Measurements from ENCODE around the gene SYT2.

The SYT2 gene

DNA sequence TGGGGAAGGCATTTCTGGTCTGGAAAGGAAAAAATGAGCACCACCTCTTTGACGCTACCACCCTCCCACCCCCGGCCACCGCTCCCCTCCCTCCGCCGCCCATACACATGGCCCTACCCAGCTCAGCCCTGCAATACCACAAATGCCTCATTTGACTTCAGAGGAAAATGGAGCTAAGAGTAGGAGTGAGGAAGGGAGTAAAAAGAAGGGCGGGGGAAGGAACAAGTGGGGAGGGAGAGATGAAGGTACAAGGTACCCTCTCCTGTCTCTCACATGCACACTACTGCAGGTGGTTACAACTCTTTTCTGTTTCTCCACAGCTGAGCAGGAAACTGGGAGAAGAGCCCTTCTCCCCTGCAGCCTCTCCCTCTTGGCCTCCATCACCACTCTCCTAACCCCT is 7.1 kb downstream of the SYT2 start:
- no peak for DNase-seq

DNA sequence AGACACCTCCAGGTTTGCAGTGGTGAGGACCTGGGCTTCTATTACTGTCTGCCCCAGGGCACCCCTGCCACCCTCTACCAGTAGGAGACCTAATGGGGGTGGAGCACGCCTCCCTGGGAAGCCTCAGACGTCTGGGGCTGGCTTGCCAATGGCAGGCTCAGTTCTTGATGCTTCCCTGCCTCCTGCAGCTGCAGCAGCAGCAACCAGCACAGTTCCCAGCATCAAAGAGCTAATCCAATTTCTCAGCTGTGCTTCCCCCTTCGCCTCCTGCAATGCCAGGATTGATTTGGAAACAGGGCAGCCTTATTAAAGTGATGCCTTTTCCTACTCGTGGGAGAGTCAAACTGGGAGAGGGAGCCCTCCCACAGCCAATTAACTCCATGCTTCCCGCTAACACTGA is 8.2 kb downstream of the SYT2 start:
- DNase-seq: no peak

DNA sequence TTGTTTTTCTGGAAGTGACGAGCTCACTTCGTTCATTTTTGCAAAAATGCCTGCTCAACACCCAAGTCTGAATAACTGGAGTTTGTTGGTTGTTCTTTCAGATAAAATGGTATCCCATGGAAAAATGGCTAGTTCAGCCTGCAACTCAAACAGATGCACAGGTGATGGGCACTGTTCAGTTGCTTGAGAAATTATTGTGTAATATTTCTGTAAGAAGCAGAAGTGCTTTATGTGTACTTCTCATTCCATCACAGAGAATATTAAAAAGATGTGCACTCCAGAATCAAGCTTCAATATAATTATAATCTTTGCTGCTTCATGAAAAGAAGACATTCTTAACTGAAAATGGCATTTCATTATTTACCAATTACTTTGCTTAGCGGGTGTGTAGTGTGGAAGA is 9.1 kb downstream of the SYT2 start:
- no peak for DNase-seq

DNA sequence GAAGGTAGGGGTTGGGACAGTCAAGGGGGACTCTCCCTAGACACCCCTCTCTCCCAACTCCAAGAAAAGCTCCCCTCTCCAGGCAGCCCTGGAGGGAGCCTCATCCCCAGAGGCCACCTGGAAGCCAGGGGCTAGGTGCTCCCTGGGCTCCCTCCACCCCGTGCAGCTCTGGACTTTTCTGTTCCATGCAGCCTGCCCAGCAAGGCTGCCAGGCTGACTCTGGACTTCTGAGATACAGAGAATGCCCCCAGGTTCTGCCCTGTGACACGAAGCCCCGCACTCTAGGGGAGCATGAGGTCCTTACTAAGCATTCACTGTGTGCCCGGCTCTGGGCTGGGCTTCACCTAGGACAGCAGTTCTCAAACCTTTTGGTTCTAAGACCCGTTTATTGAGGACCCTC is 10.2 kb downstream of the SYT2 start:
- DNase-seq: no peak

DNA sequence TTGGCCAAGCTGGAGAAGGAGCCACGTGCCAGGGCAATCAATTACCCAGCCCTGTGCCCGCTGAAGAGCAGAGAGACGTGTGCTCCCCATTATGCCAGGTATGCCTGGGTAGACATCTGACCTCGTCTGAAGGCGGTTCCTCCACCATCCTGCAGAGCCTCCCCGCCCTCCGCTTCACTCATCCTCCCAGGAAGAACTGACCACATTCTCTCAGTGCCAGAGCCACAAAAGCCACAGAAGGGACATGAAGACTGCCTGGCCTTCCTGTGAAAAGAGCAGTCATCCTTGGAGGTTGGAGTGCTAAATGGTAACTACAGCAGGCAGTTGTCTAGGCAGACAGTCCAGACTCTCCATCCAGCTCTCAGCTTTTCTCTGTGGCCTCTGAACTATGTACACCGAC is 12.0 kb downstream of the SYT2 start:
- no peak for DNase-seq

DNA sequence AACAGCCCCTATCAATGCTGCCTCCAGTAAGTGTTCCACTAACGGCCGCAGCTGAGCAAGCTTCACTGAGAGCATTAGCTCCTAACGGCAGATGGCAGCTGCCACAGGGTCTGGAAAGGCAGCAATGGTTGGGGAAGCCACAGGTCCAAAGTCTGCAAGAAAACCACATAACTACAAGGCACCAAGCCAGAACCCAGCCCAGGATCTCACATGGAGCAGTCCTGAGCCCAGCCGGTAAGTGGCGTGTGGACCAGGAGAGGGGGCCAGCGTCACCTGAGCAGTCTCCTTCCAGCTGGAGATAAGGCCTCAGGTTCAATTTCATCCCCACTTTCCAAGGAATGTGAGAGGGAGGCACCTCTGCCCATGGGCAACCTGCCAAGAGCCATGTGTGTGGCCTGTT is 13.2 kb downstream of the SYT2 start:
- no peak for DNase-seq

DNA sequence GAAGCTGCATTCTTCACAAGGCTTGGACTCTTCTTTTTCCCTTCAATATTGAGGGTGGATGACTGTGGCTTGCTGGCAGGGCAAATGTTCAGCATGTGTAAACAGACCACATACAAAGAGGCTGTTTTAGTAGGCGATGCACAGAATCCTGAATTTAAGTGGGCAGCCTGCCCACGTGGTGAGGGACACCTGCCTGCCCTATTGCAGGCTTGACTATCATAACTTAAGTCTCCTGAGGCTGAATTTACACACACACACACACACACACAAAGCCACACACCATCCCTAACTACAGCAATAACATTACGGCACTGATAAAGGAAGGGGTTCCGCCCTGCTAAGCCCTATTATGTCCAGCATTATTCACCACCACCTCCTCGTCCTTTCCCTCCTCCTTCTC is 15.9 kb downstream of the SYT2 start:
- no peak for DNase-seq

DNA sequence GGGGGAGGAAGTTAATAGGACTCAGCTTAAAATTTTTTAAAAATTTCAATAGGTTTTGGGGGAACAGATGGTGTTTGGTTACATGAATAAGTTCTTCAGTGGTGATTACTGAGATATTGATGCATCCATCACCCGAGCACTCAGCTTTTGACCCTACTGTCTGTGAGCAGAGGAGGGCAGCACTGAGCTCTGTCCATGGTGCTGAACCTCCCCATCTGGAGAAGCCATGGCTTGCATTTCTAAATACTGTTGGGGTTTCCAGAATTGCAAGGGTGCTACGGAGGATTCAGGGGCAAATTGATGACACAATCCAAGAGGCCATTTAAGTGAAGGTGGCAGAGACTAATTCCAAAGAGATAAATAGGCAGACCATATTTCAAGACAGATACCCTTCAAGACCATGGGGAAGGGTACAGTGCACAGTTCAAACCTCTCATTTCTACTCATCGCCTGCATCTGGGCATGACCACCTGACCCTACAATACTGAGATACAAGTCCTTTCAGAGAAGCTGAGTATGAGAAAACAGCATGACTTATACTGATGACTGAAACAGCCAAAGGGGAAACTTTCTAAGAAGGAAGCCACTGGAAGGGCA is 17.2 kb downstream of the SYT2 start:
- DNase-seq: peak; percentile 2

DNA sequence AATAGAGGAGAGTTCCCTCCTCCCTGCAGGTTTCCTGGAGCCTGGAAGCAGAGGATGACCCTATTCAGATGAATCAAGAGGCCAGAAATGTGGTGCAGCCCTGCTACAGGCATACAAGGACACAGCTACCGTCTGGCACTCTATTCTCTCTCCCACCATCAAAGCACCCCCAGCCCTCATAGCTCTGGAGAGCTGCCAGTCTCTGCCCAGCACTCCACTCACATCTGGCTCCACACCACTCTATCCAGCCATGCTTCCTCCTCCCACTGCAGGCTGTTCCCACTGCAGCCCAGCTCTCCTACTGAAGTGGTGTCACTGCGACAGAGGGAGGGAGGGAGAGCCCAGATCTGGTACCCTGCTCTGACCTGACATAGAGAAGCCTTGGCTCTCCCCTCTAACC is 18.4 kb downstream of the SYT2 start:
- DNase-seq: no peak

DNA sequence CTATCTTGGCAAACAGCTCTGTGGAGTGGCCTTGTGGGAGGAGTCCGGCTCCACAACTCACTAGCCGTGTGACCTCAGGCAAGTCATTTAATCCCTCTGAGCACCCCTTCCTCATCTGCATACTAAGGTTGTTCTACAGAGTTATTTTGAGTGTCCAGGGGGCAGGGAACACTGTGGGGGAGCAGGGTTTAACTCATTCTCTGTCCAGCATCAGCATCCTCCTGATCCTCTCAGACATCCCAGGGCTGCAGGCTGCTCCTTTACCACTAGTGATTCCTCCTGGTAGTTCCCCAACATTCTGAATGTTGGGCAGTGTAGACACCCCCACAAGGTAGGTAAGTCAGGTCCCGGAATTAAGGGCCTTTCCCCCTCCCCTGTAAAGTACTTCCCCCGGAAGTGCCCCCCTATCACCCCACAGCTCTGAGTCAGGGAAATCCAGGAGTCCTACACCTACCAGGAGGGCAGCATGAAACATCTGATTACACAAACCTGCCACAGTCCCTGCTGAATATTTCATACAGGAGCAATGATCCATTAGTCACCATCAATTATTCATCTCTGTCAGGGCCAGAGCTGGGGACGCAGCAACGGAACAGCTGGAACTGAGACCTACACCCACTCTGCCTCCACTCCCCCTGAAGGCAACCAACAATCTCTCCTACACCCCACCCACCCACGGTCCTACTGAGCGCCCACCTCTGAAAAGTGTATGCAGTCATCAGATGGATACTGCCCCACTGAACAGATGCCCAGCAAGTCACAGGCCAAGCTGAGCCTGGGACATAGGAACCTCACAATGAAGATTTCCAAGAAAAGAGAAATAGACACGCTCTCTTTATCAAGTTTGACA is 20.5 kb downstream of the SYT2 start:
- DNase-seq: no peak

DNA sequence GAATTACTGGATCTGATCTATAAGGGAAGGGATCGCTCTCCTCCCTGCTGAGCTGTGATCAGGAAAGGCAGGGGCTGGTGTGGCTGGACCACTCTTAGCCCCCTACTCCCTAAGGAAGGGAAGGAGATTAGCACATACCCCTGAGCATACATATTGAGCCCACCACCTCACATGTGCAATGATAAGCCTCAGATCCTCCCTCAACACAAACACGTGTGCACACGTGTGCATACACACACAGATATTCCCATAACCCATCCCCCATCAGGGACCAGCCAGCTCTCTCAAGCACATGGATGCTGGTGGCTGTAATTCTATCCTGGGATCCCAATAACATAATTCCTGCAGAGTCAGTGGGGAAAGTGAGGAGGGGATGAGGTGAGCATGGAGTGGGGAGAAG is 21.2 kb downstream of the SYT2 start:
- DNase-seq: no peak

DNA sequence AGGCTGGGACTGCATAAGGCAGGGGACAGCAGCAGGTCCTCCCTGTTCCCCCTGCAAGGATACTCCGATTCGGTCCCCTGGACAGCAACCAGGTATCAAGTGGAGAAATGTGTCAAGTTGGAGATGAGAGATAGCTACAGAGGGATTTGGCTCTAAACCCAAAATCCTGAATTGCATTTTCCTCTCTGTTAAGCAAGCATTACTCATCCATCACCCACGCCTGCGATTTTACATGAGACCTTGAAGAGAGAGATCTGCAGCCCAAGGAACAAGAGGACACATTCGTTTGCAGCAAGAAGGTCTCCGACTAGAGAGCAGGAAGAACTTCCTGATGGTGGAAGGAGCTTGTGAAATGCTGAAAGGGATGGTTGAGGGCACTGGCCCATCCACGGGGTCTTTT is 21.9 kb downstream of the SYT2 start:
- no peak for DNase-seq

DNA sequence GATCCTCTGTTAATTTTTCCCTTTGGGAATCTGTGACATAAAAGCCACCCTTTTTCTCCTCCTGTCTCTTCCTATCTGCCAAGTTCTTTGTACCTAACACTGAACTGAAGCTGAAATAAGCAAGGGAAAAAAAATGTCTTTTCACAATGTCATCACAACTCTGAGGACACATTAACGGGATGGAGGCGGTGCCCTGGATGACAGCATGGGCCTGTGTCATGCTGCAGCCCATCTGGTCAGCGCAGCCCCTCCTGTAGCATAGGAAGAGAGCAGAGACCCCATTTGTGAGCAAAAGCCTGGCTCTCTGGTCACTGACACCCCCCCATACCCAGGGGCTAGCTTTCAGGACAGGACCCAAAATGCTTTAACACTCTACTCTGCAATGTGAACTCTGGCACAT is 22.5 kb downstream of the SYT2 start:
- no peak for DNase-seq

DNA sequence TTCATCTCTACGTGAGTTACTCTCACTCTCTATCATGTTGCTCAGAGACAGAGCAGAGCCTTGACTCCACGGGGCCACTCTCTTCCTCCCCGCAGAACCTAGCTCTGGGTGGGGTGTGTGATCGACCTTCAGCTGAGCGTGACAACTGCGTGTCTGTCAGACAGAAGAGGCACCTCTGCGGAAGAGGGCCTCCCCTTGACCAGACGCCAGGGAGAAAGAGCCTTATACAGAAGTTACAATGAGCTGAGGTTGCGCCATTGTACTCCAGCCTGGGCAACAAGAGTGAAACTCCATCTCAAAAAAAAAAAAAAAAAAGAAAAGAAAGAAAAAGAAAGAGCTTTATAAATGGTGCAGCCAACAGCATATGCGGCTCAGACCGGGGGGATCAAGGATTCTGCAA is 22.9 kb downstream of the SYT2 start:
- no peak for DNase-seq

DNA sequence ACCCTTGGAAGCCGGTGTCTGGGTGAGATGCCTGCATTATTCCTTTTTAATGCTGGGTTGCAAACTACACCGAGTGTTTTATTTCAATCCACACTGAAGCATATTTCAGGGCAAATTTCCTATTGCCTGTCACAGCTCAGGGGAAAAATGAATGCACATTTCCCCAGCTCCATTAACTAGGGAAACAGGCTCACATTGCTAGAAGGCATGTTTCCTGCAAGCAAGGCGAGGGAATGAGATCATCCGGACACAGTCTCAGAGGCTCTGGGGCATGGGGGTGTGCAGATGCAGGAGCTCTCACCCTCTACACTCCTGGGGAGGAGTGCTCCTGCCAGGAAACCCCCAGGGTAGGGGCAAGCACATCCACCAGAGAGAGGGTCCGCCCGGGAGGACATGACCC is 24.6 kb downstream of the SYT2 start:
- DNase-seq: no peak

DNA sequence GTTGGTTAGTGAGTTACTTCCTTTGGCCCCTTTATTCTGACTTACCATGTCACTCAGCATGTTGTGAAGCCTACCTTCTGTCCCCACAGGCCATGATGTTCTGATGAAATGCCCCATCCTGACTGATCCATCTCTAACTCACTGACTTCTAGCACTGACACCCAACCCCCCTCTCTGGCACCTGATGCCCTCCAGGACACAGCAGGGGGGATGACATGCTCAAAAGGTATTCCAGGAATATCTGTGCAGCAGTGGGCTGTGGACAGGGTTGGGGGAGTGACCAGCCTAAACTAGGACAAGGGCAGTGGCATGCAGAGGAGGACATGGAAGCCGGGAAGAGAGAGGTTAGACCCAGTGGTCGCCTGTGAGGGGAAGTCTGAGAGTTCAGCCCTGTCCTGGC is 25.5 kb downstream of the SYT2 start:
- no peak for DNase-seq

DNA sequence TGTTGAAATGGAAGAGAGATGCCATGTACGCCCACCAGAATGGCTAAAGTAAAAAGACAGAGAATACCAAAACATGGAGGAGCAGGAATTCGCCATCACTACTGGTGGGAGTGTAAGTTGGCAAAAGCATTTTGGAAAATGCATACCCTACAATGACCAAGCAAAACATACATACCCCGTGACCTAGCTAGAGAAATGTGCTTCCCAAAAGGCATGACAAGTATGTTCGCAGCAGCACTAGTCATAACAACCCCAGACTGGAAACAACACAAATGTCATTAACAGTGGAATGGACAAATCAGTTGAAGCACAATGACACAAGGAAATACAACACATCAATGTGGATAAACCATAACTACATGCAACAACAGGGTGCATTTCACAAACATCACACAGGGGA is 27.2 kb downstream of the SYT2 start:
- DNase-seq: no peak

DNA sequence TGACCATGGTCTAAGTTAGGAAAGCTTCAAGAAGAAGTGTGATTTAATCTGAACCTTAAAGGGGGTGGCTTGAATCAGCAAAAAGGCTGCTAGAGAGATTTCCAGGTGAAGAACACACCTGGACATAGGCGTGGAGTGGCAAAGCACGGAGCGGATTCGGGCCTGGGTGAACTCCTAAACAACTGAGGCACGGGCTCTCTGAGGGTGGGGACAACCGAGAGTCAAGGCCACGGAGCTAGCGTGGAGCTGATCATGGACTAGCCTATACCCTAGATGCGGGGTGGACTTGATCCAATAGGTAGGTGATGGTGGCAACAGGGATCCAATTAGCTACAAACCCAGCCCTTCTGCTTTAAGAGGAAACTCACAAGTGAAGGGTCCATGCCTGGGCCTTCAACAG is 27.8 kb downstream of the SYT2 start:
- DNase-seq: no peak

DNA sequence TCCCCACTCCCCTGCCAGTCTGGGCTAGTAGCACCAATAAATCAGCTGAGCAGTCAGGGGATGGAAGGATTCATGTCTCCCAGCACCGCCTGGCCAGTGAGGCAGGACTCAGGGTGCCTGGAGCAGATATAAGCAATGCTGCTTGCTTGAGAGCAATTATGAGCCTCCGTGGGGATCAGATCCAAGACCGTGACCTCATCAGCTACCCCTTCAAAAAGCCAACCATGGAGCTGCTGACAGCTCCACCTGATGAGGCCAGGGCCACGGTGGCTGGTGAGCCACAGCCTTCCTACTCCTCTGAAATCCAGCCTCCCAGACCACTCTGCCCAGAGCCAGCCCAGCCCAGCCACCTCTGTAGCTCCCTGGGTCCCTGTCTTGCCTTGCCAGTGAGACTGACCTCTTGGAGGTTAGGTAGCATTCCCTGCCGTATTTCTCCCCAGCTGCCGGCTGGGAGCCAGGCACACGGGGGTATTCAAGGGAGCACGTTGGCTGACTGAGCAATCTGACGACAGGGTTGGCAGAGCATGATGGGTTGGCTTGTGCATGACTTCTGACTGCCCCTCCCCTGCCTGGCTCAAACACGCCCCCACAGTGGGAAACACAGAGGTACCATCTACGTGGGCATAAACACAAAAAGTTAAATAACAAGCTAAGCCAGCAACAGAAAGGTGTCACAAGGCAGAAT is 28.4 kb downstream of the SYT2 start:
- DNase-seq: no peak

DNA sequence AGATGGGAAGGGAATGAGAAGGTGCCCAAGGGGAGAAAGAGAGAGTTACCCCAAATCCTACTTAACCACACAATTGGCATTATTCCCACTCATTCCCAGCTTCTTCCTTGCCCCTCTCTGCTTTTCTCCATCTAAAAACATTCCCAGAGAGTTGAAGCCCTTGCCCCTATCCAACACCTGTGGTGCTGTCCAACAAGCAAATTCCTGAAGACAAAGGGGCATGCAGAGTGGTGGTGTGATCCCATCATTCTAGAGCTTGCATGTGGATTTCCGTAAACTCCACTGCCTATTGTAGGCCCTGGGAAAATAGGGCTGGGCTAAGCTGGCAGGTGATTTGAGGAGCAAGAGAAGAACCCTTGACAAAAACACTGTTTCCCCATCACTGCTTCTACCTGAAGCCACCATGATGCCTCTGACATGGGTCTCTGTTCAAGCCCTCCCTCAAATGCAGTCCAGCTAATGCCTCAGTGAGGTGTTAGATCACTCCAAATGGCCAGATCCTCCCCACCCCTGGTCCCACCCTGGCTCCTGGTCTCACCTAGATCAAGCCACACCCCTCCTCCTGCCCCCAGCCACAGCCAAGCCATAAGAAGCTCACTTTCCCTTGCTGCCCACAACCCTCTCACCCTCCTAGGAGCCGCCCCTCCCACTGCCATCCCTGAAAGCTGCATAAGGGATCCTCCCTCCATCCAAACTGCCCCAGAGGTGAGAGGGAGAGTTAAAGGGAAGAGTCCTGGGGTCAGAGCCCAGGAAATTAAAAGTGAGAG is 29.5 kb downstream of the SYT2 start:
- no peak for DNase-seq

DNA sequence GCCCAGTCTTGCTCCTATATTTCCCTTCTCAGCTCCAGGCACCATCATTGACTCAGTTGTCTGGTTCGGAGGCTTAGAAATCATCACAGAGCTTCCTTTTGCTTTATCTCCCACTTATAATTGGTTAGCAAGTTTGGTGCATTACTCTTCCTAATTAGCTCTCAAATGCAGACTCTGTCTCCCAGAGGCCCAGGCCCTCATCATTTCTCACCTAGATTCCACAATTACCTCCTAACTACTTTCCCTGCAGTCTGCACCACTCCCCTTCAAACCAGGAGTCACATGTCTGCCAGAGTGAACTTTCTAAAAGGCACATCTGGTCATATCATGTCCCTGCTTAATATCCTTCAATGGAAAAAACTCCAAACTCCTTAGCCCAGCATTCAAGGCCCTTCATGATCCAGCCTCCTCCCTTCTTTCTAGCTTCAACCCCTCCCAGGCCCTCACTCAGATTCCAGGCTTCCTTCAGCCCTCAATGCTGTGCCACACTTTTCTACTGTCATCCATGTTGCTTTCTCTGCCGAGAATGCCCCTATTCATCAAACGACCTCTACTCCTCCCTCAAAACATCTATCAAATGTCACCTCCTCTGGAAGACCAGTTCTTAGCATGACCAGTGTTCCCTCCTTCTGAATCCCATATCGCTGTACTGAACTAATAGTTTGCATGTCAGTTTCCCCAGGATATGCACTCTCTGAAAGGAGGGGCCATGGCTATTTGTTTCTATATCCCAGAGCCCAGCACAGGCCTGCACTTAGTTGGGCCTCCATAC is 30.7 kb downstream of the SYT2 start:
- no peak for DNase-seq

DNA sequence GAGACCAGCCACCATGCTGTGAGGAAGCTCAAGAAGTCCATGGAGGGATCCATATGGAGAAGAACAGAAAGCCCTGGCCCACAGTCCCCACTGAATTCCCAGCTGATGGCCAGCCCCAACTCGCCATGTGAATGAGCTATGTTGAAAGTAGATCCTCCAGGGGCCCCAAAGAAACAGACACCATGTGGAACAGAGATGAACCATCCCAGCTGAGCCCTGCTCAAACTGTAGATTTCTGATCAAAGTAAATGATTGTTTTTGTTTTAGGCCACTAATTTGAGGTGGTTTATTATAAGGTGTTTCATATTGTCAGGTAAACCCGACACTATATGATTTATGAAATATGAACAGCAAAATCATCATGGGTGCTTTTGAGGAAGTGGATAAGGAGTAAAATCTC is 32.8 kb downstream of the SYT2 start:
- DNase-seq: no peak

DNA sequence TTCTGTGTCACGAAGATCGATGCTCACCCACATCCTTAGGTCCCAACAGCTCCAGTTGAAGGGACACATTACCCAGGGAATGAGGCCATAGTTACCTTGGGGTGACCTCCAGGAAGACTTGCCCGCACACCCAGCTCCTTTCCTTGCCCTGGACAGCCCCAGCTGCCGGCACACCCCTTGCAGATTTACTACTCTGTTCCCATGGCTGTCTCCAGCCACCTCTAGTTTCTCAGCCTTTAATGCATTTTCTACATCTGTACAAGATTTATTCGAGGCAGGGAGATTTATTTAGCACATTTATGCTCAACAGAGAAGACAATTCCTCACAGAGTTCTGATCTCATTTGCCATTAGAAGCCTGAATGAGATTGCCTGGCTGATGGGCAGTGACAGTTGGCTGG is 36.7 kb downstream of the SYT2 start:
- DNase-seq: no peak
